Measurements from ENCODE around the gene TOMM22.

DNA sequence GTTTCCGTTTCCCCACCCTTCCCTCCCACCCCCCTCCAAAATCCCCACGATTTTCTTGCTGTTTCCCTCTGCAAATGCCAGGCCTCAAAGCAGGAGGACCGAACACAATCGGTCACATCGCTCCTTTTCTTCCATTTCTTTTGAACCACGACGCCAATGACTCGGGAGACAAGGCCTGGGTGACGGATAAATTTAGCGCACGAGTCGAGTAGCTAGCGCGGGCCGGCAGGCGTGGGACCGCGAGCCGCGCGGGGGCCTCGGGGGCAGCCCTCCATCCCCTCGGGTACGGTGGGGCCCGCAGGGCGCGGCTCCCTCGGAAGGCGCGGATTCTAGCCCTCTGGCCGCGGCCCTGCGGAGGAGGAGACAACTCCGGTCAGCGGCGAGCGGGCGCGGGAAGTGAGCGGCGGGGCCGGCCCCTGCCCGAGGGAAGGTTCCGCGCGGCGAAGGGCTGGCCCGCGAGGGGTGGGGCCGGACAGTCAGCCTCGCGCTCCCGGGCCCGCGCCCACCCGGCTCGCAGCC lies 18.6 kb downstream of the TOMM22 start:
- TF ChIP-seq, protein P1, sequence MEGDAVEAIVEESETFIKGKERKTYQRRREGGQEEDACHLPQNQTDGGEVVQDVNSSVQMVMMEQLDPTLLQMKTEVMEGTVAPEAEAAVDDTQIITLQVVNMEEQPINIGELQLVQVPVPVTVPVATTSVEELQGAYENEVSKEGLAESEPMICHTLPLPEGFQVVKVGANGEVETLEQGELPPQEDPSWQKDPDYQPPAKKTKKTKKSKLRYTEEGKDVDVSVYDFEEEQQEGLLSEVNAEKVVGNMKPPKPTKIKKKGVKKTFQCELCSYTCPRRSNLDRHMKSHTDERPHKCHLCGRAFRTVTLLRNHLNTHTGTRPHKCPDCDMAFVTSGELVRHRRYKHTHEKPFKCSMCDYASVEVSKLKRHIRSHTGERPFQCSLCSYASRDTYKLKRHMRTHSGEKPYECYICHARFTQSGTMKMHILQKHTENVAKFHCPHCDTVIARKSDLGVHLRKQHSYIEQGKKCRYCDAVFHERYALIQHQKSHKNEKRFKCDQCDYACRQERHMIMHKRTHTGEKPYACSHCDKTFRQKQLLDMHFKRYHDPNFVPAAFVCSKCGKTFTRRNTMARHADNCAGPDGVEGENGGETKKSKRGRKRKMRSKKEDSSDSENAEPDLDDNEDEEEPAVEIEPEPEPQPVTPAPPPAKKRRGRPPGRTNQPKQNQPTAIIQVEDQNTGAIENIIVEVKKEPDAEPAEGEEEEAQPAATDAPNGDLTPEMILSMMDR (IDR thresholded peaks at IDR 0.05), result no peak
- no peak for TF ChIP-seq POLR2A (IDR thresholded peaks at IDR 0.05)

Measured in thyroid gland (tissue), 4 donors.